ENCODE data around the gene RUNX1.
"Not testable (repeated sequence)": the region's sequence is repeated elsewhere in the genome, so short reads cannot be mapped to it uniquely, and the experiment has no call there.

Gene RUNX1

GRCh38 chr21:34969423-34970166 is 79.5 kb downstream of the RUNX1 start:
- no peak for TF ChIP-seq CTCF (IDR thresholded peaks at IDR 0.05; ENCODE audit: low read depth, low read length, missing control alignments)
- no peak overlapping the region for H3K4me3 ChIP-seq (ENCODE audit: low read depth, low read length)
- DNase-seq (ENCODE audit: low read depth), result no peak

- no peak for DNase-seq (ENCODE audit: low read depth)
- TF ChIP-seq CTCF (IDR thresholded peaks at IDR 0.05; ENCODE audit: low read depth, low read length, missing control alignments), result no peak
Measured at GRCh38 chr21:34968414-34969333, 80.4 kb downstream of the RUNX1 start.

GRCh38 chr21:34967509-34968289 is 81.4 kb downstream of the RUNX1 start:
- H3K4me3 ChIP-seq (ENCODE audit: low read depth, low read length), result no peak overlapping the region
- DNase-seq (ENCODE audit: low read depth), result no peak
- TF ChIP-seq CTCF (IDR thresholded peaks at IDR 0.05; ENCODE audit: low read depth, low read length, missing control alignments), result no peak

More at GRCh38 chr21:34968414-34969333, 80.4 kb downstream of the RUNX1 start:
- H3K4me3 ChIP-seq (ENCODE audit: low read depth, low read length), result no peak overlapping the region

GRCh38 chr21:34966881-34967280 is 82.2 kb downstream of the RUNX1 start:
- not testable (repeated sequence) for DNase-seq (ENCODE audit: low read depth); H3K4me3 ChIP-seq (ENCODE audit: low read depth, low read length)

- no peak overlapping the region for H3K4me3 ChIP-seq (ENCODE audit: low read depth, low read length)
- no peak for TF ChIP-seq CTCF (IDR thresholded peaks at IDR 0.05; ENCODE audit: low read depth, low read length, missing control alignments)
- no peak for DNase-seq (ENCODE audit: low read depth)
Measured at GRCh38 chr21:34965200-34966174, 83.6 kb downstream of the RUNX1 start.

GRCh38 chr21:34962586-34963222 is 86.4 kb downstream of the RUNX1 start:
- DNase-seq (ENCODE audit: low read depth), result no peak
- no peak overlapping the region for H3K4me3 ChIP-seq (ENCODE audit: low read depth, low read length)
- no peak for TF ChIP-seq CTCF (IDR thresholded peaks at IDR 0.05; ENCODE audit: low read depth, low read length, missing control alignments)

Measured in GM12864 (cell line).